H9 (cell line): ENCODE results near the gene SERF1B. TPM values are rescaled to one million over a fixed set of nuclear protein-coding genes. Genes with fewer than 3 reads are reported as not detected.
"Not testable (repeated sequence)": the region's sequence is repeated elsewhere in the genome, so short reads cannot be mapped to it uniquely, and the experiment has no call there.

Experiments
- DNase-seq: peaks from one replicate; pipeline ENCODE4 v3.0.0-alpha.2; 2017
- H2AFZ ChIP-seq: one replicate; pipeline ENCODE4 v1.6.1; 2013; ENCODE audit warnings: mild to moderate bottlenecking, low read length, control low read depth, moderate library complexity
- H2AK5ac ChIP-seq: 2 replicates; pipeline ENCODE4 v1.6.1; 2013; ENCODE audit warnings: low read length, control low read depth, mixed read lengths; ENCODE audit not compliant: insufficient read length
- H2BK120ac ChIP-seq: one replicate; pipeline ENCODE4 v1.6.1; 2013; ENCODE audit warnings: low read depth, mild to moderate bottlenecking, low read length, control low read depth, inconsistent platforms; ENCODE audit not compliant: poor library complexity, severe bottlenecking
- H2BK12ac ChIP-seq: 2 replicates; pipeline ENCODE4 v1.6.1; 2013; ENCODE audit warnings: low read length, control low read depth, mixed read lengths, low read depth; ENCODE audit not compliant: insufficient read length
- H2BK15ac ChIP-seq: 2 replicates; pipeline ENCODE4 v1.6.1; 2013; ENCODE audit warnings: low read depth, low read length, control low read depth
- H2BK20ac ChIP-seq: one replicate; pipeline ENCODE4 v1.6.1; 2013; ENCODE audit warnings: low read depth, mild to moderate bottlenecking, low read length, control low read depth, inconsistent platforms; ENCODE audit not compliant: poor library complexity, severe bottlenecking
- H2BK5ac ChIP-seq: 2 replicates; pipeline ENCODE4 v1.6.1; 2013; ENCODE audit warnings: low read length, control low read depth, mixed read lengths; ENCODE audit not compliant: insufficient read length
- H3K14ac ChIP-seq: 2 replicates; pipeline ENCODE4 v1.6.1; 2013; ENCODE audit warnings: low read length, control low read depth; ENCODE audit not compliant: insufficient read depth
- H3K18ac ChIP-seq: 2 replicates; pipeline ENCODE4 v1.6.1; 2013; ENCODE audit warnings: low read depth, mild to moderate bottlenecking, mixed read lengths, low read length, control low read depth; ENCODE audit not compliant: insufficient read length
- H3K23ac ChIP-seq: 2 replicates; pipeline ENCODE4 v1.6.1; 2013; ENCODE audit warnings: low read length, control low read depth, mixed read lengths, low read depth; ENCODE audit not compliant: insufficient read length
- H3K23me2 ChIP-seq: 2 replicates; pipeline ENCODE4 v1.6.1; 2013; ENCODE audit warnings: low read depth, mild to moderate bottlenecking, mixed read lengths, low read length, control low read depth; ENCODE audit not compliant: insufficient read length, poor library complexity, severe bottlenecking
- H3K27ac ChIP-seq: 2 replicates; pipeline ENCODE4 v1.5.1; 2013; ENCODE audit warnings: low read length, control low read depth, mixed read lengths, low read depth; ENCODE audit not compliant: insufficient read length
- H3K27me3 ChIP-seq: 2 replicates; pipeline ENCODE4 v1.6.1; 2013; ENCODE audit warnings: low read length, control low read depth, inconsistent platforms; ENCODE audit not compliant: insufficient read depth
- H3K4ac ChIP-seq: 2 replicates; pipeline ENCODE4 v1.6.1; 2013; ENCODE audit warnings: low read depth, mild to moderate bottlenecking, control low read depth, inconsistent platforms, low read length, moderate library complexity
- H3K4me1 ChIP-seq: 2 replicates; pipeline ENCODE4 v1.6.1; 2013; ENCODE audit warnings: low read length, control low read depth, inconsistent platforms; ENCODE audit not compliant: insufficient read depth
- H3K4me2 ChIP-seq: 2 replicates; pipeline ENCODE4 v1.6.1; 2013; ENCODE audit warnings: low read length, control low read depth, mixed read lengths; ENCODE audit not compliant: insufficient read length, insufficient read depth
- H3K56ac ChIP-seq: 2 replicates; pipeline ENCODE4 v1.6.1; 2013; ENCODE audit warnings: low read depth, mild to moderate bottlenecking, mixed read lengths, low read length, control low read depth; ENCODE audit not compliant: insufficient read length
- H3K79me1 ChIP-seq: 2 replicates; pipeline ENCODE4 v1.6.1; 2013; ENCODE audit warnings: low read depth, mild to moderate bottlenecking, moderate library complexity, low read length, control low read depth, inconsistent platforms; ENCODE audit not compliant: insufficient read depth, poor library complexity, severe bottlenecking
- H3K79me2 ChIP-seq: 2 replicates; pipeline ENCODE4 v1.6.1; 2013; ENCODE audit warnings: low read length, control low read depth, inconsistent platforms; ENCODE audit not compliant: insufficient read depth
- H3K9ac ChIP-seq: 2 replicates; pipeline ENCODE4 v1.6.1; 2013; ENCODE audit warnings: low read length, control low read depth, mixed read lengths; ENCODE audit not compliant: insufficient read length; ENCODE audit errors: extremely low read depth
- H3K9me3 ChIP-seq: one replicate; pipeline ENCODE4 v1.6.1; 2013; ENCODE audit warnings: low read depth, low read length, inconsistent platforms; ENCODE audit not compliant: control insufficient read depth
- H3T11ph ChIP-seq: one replicate; pipeline ENCODE4 v1.6.1; 2013; ENCODE audit warnings: mild to moderate bottlenecking, low read length, control low read depth, inconsistent platforms
- H4K20me1 ChIP-seq: one replicate; pipeline ENCODE4 v1.6.1; 2013; ENCODE audit not compliant: control insufficient read depth, insufficient read length, insufficient read depth
- H4K5ac ChIP-seq: 2 replicates; pipeline ENCODE4 v1.6.1; 2013; ENCODE audit warnings: low read depth, mild to moderate bottlenecking, mixed read lengths, low read length, control low read depth; ENCODE audit not compliant: insufficient read length
- H4K8ac ChIP-seq: replicated peaks from 2 replicates; pipeline ENCODE4 v1.6.1; 2013; ENCODE audit warnings: low read length, control low read depth, mixed read lengths, low read depth; ENCODE audit not compliant: insufficient read length
- H4K91ac ChIP-seq: 2 replicates; pipeline ENCODE4 v1.6.1; 2013; ENCODE audit warnings: low read depth, mild to moderate bottlenecking, moderate library complexity, mixed read lengths, low read length, control low read depth; ENCODE audit not compliant: insufficient read length
- H3K27ac Mint-ChIP-seq, 3 experiments: 2 replicates in 2 of 3; 3 replicates in 1 of 3; pipeline ENCODE4 v1.8.0; 2020 to 2021; ENCODE audit warnings: mixed read lengths in 3 of 3, mild to moderate bottlenecking in 1 of 3, moderate library complexity in 1 of 3
- H3K27me3 Mint-ChIP-seq: 2 replicates; pipeline ENCODE4 v1.8.0; 2021; ENCODE audit warnings: low read depth, mild to moderate bottlenecking, moderate library complexity, mixed read lengths
- H3K36me3 Mint-ChIP-seq, 3 experiments: 2 replicates in 2 of 3; 3 replicates in 1 of 3; pipeline ENCODE4 v1.8.0; 2020 to 2021; ENCODE audit warnings: low read depth in 3 of 3, mixed read lengths in 3 of 3; ENCODE audit not compliant: insufficient read depth in 1 of 3
- H3K4me1 Mint-ChIP-seq, 2 experiments: 2 replicates each; pipeline ENCODE4 v1.8.0; 2020; ENCODE audit warnings: mixed read lengths in 2 of 2
- H3K4me3 Mint-ChIP-seq, 2 experiments: 2 replicates in 1 of 2; 3 replicates in 1 of 2; pipeline ENCODE4 v1.8.0; 2020 to 2021; ENCODE audit warnings: mild to moderate bottlenecking in 2 of 2, mixed read lengths in 2 of 2, moderate library complexity in 1 of 2
- H3K9me3 Mint-ChIP-seq, 2 experiments: 2 replicates in 1 of 2; 3 replicates in 1 of 2; pipeline ENCODE4 v1.8.0; 2020; ENCODE audit warnings: mild to moderate bottlenecking in 2 of 2, mixed read lengths in 2 of 2, moderate library complexity in 1 of 2
- WGBS: extraction: QIAGEN DNeasy Blood & Tissue Kit; methylation state at CpG from one replicate; pipeline ENCODE4 v1.1.7; 2013; ENCODE audit warnings: missing lambda C conversion rate, low lambda C conversion rate, mixed read lengths; ENCODE audit not compliant: insufficient read length; ENCODE audit errors: extremely low coverage; 5-methylcytosine and 5-hydroxymethylcytosine counted together
- total RNA-seq: library from RNA; stranded (reverse); gene quantifications from 2 replicates; pipeline ENCODE4 v1.2.1, GENCODE V29; 2021

The SERF1B gene
- total RNA-seq, 1 experiment from 2014 or later = 48.0 TPM

DNA sequence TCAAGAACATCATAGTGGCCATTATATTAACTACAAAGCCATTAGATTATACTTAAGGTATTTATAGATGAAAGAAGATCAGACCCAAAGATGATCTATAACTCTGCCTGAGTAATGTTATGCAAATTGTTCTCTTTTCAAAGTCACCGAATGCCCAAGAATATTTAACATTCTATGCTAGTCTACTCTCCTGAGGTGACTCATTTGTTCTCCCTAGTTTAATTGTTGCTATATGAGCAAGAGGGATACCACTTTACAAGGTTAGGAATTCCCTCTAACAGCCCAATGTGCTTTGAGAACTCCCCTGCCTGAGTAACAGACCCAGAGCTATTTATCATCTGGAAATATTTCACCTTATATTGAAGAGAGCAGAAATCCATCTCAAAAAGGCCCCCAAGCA is 29.5 kb upstream of the SERF1B start:
- no CpG with 5 or more reads among the region's 1 CpG for WGBS
- not testable (repeated sequence) for H2BK20ac ChIP-seq, H3K9me3 ChIP-seq, H3K14ac ChIP-seq, H3K4me2 ChIP-seq, H2AFZ ChIP-seq, H3K56ac ChIP-seq, H3K4ac ChIP-seq, H3K4me1 Mint-ChIP-seq, H3K36me3 Mint-ChIP-seq, H3T11ph ChIP-seq, H4K91ac ChIP-seq, DNase-seq, H2BK15ac ChIP-seq, H3K23ac ChIP-seq, H3K9me3 Mint-ChIP-seq, H3K4me1 ChIP-seq, H3K9ac ChIP-seq, H4K8ac ChIP-seq, H3K23me2 ChIP-seq, H3K27me3 Mint-ChIP-seq, H2BK12ac ChIP-seq, H2BK120ac ChIP-seq, H3K79me2 ChIP-seq, H2AK5ac ChIP-seq, H3K79me1 ChIP-seq, H3K27ac Mint-ChIP-seq, H3K27ac ChIP-seq, H4K5ac ChIP-seq, H2BK5ac ChIP-seq, H4K20me1 ChIP-seq, H3K18ac ChIP-seq, H3K27me3 ChIP-seq, H3K4me3 Mint-ChIP-seq

DNA sequence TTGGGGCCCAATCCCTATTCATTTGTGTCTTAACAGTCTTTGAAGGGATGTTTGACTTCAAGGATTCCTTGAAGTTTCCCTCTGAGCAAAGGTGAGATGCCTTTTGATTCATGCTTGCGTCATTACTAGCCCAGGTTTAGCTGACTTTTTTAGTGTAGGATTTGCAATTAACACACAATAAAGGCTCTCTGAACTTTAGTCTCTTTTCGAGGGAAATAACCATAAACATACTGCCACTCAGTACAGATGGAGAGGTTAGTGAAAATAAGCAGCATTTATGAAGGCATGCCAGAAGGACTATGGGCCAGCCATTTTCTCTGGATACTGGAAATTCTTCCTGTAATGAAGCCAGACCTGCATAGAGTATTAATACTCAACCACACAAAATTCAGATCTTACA is 4.4 kb upstream of the SERF1B start:
- H2AK5ac ChIP-seq, H2BK20ac ChIP-seq, H3K9me3 Mint-ChIP-seq, H2AFZ ChIP-seq, H3K4me2 ChIP-seq, H4K8ac ChIP-seq, H2BK12ac ChIP-seq, H3K27me3 Mint-ChIP-seq, H3K4me1 Mint-ChIP-seq, H3K23me2 ChIP-seq, H3K27ac Mint-ChIP-seq, H3K18ac ChIP-seq, H3K27ac ChIP-seq, H3K23ac ChIP-seq, H4K91ac ChIP-seq, H4K20me1 ChIP-seq, H3K9me3 ChIP-seq, H3K14ac ChIP-seq, H3K79me1 ChIP-seq, H2BK15ac ChIP-seq, H2BK120ac ChIP-seq, H3K4me1 ChIP-seq, H3K4ac ChIP-seq, H3T11ph ChIP-seq, H3K79me2 ChIP-seq, H3K27me3 ChIP-seq, DNase-seq, H4K5ac ChIP-seq, H3K4me3 Mint-ChIP-seq, H2BK5ac ChIP-seq, H3K9ac ChIP-seq, H3K36me3 Mint-ChIP-seq, H3K56ac ChIP-seq: not testable (repeated sequence)
- WGBS = no CpG with 5 or more reads among the region's 2 CpGs

DNA sequence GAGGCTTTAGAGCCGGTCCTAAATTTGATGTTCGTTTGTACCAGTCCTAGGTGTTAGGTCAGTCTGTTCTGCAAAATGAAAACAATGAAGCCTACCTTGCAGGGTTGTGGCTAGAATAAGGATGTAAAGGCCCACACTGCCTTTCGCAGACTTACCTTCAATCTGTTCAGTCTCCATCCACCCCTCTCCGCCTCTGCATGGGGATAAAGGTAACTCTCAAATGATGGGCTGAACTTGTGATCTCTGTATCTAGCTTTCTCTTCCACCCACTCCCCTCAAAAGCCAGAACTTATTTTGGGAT is 744 bp downstream of the SERF1B start:
- H3K27ac Mint-ChIP-seq = not testable (repeated sequence)

More for the DNA sequence above, 744 bp downstream of the SERF1B start:
- H3K4me1 Mint-ChIP-seq, DNase-seq, H3K79me1 ChIP-seq, H3K4ac ChIP-seq, H3K14ac ChIP-seq, H3K23me2 ChIP-seq, H3K27ac ChIP-seq, H3K79me2 ChIP-seq, H3K27me3 Mint-ChIP-seq, H2BK5ac ChIP-seq, H3K4me3 Mint-ChIP-seq, H3K36me3 Mint-ChIP-seq, H2BK12ac ChIP-seq, H3K23ac ChIP-seq, H2AK5ac ChIP-seq, H3K27me3 ChIP-seq, H4K91ac ChIP-seq, H4K8ac ChIP-seq, H2BK20ac ChIP-seq, H2BK15ac ChIP-seq, H3K9me3 ChIP-seq, H3K4me1 ChIP-seq, H3K18ac ChIP-seq, H3K9ac ChIP-seq, H3T11ph ChIP-seq, H3K9me3 Mint-ChIP-seq, H3K56ac ChIP-seq, H4K20me1 ChIP-seq, H3K4me2 ChIP-seq, H2AFZ ChIP-seq, H2BK120ac ChIP-seq, H4K5ac ChIP-seq: not testable (repeated sequence)
- no CpG with 5 or more reads among the region's 4 CpGs for WGBS
